Immature natural killer cell (primary cell): ENCODE measurements around the gene FAR2. TPM values are rescaled to one million over a fixed set of nuclear protein-coding genes. Genes with fewer than 3 reads are reported as not detected.

Experiments used
- DNase-seq, 3 donors: peaks; one replicate each; pipeline ENCODE4 v3.0.0; 2022; ENCODE audit warnings: mixed read lengths in 1 of 3
- H3K27ac Mint-ChIP-seq, 6 donors: one replicate each; pipeline ENCODE4 v1.8.0; 2020; ENCODE audit warnings: mixed read lengths in 6 of 6, mild to moderate bottlenecking in 5 of 6, inconsistent platforms in 4 of 6, moderate library complexity in 3 of 6
- H3K27me3 Mint-ChIP-seq, 3 donors: one replicate each; pipeline ENCODE4 v1.8.0; 2020 to 2021; ENCODE audit warnings: low read depth in 3 of 3, mild to moderate bottlenecking in 3 of 3, mixed read lengths in 3 of 3, moderate library complexity in 3 of 3, inconsistent platforms in 1 of 3
- H3K36me3 Mint-ChIP-seq, 3 donors: one replicate each; pipeline ENCODE4 v1.8.0; 2020; ENCODE audit warnings: mixed read lengths in 3 of 3, inconsistent platforms in 2 of 3, mild to moderate bottlenecking in 2 of 3
- H3K4me1 Mint-ChIP-seq, 2 donors: one replicate each; pipeline ENCODE4 v1.8.0; 2020; ENCODE audit warnings: inconsistent platforms in 2 of 2, mild to moderate bottlenecking in 2 of 2, mixed read lengths in 2 of 2, moderate library complexity in 1 of 2
- H3K4me3 Mint-ChIP-seq, 5 donors: one replicate each; pipeline ENCODE4 v1.8.0; 2020; ENCODE audit warnings: mild to moderate bottlenecking in 5 of 5, mixed read lengths in 5 of 5, inconsistent platforms in 3 of 5, moderate library complexity in 3 of 5
- H3K9me3 Mint-ChIP-seq, 6 donors: one replicate each; pipeline ENCODE4 v1.8.0; 2020; ENCODE audit warnings: mild to moderate bottlenecking in 6 of 6, mixed read lengths in 6 of 6, inconsistent platforms in 4 of 6, moderate library complexity in 3 of 6
- polyA plus RNA-seq, 3 donors: library from polyadenylated mRNA; unstranded; fragments of 300-500 nt; fragmentation: Illumina TruSeq; gene quantifications; one replicate each; pipeline ENCODE4 v1.2.3, GENCODE V29; 2021

The FAR2 gene
- polyA plus RNA-seq, 3 donors from 2014 or later: 1.5 to 1.8 TPM; not detected in 1

GRCh38 chr12:29200586-29200985 lies 51.5 kb downstream of the FAR2 start:
- H3K27me3 Mint-ChIP-seq: peaks cover 0 to 6% (median 0%) of the 10 kb centered on the region in 3 donors
- H3K4me3 Mint-ChIP-seq: no peak overlapping the region
- H3K4me1 Mint-ChIP-seq: no peaks in the 10 kb centered on the region
- H3K9me3 Mint-ChIP-seq: peaks cover 0 to 2% (median 0%) of the 10 kb centered on the region in 6 donors
- DNase-seq: no peak
- no peak overlapping the region for H3K27ac Mint-ChIP-seq
- H3K36me3 Mint-ChIP-seq: no peaks in the 10 kb centered on the region

GRCh38 chr12:29201296-29201695 lies 52.2 kb downstream of the FAR2 start:
- peaks cover 0 to 6% (median 0%) of the 10 kb centered on the region in 3 donors for H3K27me3 Mint-ChIP-seq
- H3K4me3 Mint-ChIP-seq: no peak overlapping the region
- H3K4me1 Mint-ChIP-seq: no peaks in the 10 kb centered on the region
- no peaks in the 10 kb centered on the region for H3K36me3 Mint-ChIP-seq
- H3K9me3 Mint-ChIP-seq: peaks cover 0 to 2% (median 0%) of the 10 kb centered on the region in 6 donors
- no peak for DNase-seq
- H3K27ac Mint-ChIP-seq: no peak overlapping the region

DNA sequence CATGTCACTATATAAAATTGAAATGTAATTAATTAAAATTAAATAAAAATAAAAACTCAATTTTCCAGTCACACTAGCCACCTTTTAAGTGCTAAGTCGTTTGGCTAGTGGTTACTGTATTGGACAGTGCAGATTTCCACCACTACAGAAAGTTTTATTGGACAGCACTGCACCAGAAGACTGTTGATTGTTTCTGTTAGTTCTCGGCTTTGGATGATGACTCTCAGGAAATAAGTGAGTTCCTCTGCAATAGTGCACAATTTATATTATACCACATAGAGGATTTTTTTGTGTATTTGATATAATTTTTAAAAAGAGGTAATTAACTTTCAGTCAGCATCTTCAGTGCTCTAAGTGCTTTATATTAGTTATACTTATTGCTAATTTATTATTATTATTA lies 52.7 kb downstream of the FAR2 start:
- Mint-ChIP-seq H3K4me1 (no peaks in the 10 kb centered on the region), H3K27ac (no peak overlapping the region), H3K27me3 (peaks cover 0 to 4% (median under 1%) of the 10 kb centered on the region in 3 donors), H3K36me3 (no peaks in the 10 kb centered on the region), H3K4me3 (no peak overlapping the region), H3K9me3 (peaks cover 0 to 2% (median 0%) of the 10 kb centered on the region in 6 donors)
- DNase-seq: no peak

DNA sequence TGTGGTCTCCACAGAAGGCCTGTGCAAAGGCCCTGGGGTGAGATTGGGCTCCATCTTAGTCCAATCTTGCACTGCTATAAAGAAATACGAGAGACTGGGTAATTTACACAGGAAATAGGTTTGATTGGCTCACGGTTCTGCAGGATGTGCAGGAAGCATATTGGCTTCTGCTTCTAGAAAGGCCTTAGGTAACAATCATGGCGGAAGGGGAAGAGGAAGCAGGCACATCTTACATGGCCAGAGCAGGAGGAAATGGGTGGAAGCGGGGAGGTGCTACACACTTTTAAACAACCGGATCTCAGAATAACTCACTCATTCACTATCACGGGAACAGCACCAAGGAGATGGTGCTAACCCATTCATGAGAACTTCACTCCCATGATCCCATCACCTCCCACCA lies 55.4 kb downstream of the FAR2 start:
- H3K27me3 Mint-ChIP-seq: peaks cover 0 to 4% (median 1%) of the 10 kb centered on the region in 3 donors
- no peak overlapping the region for H3K4me3 Mint-ChIP-seq
- no peaks in the 10 kb centered on the region for H3K36me3 Mint-ChIP-seq
- H3K27ac Mint-ChIP-seq: no peak overlapping the region
- H3K9me3 Mint-ChIP-seq: peaks cover 0 to 2% (median 0%) of the 10 kb centered on the region in 6 donors
- no peak for DNase-seq
- no peaks in the 10 kb centered on the region for H3K4me1 Mint-ChIP-seq

- Mint-ChIP-seq H3K27me3 (peaks cover 0 to 1% (median 0%) of the 10 kb centered on the region in 3 donors), H3K9me3 (no peaks in the 10 kb centered on the region), H3K36me3 (no peaks in the 10 kb centered on the region), H3K4me1 (no peaks in the 10 kb centered on the region), H3K4me3 (no peak overlapping the region), H3K27ac (no peak overlapping the region)
- DNase-seq: no peak
These were observed 58.0 kb downstream of the FAR2 start for GRCh38 chr12:29207120-29207519.

- Mint-ChIP-seq H3K4me1 (no peaks in the 10 kb centered on the region), H3K4me3 (no peak overlapping the region), H3K27ac (no peak overlapping the region), H3K36me3 (no peaks in the 10 kb centered on the region), H3K27me3 (peaks cover 0 to 1% (median 0%) of the 10 kb centered on the region in 3 donors), H3K9me3 (no peaks in the 10 kb centered on the region)
- no peak for DNase-seq
These were observed 59.0 kb downstream of the FAR2 start for GRCh38 chr12:29208060-29208459.

GRCh38 chr12:29208936-29209701 lies 60.0 kb downstream of the FAR2 start:
- H3K27ac Mint-ChIP-seq: no peak overlapping the region
- peaks cover 0 to 2% (median 1%) of the 10 kb centered on the region in 3 donors for H3K27me3 Mint-ChIP-seq
- DNase-seq: no peak
- no peak overlapping the region for H3K4me3 Mint-ChIP-seq
- H3K36me3 Mint-ChIP-seq: no peaks in the 10 kb centered on the region
- no peaks in the 10 kb centered on the region for H3K4me1 Mint-ChIP-seq
- no peaks in the 10 kb centered on the region for H3K9me3 Mint-ChIP-seq

DNA sequence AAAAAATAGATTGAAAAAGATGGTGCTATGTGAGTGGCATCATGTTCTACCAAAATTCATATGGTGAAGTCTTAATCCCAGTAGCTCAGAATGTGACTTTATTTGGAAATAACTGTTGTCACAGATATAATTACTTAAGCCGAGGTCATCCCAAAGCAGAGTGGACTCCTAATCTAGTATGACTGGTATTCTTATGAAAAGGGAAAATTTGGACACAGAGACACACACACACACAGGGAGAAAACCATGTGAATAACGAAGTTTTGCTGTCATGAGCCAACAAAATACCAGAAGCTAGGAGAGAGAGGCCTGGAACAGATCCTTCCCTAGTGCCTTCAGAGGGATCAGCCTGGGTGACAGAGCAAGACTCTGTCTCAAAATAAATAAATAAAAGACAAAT lies 62.6 kb downstream of the FAR2 start:
- no peak overlapping the region for H3K4me3 Mint-ChIP-seq
- no peaks in the 10 kb centered on the region for H3K9me3 Mint-ChIP-seq
- peaks cover 1 to 2% (median 2%) of the 10 kb centered on the region in 3 donors for H3K27me3 Mint-ChIP-seq

DNA sequence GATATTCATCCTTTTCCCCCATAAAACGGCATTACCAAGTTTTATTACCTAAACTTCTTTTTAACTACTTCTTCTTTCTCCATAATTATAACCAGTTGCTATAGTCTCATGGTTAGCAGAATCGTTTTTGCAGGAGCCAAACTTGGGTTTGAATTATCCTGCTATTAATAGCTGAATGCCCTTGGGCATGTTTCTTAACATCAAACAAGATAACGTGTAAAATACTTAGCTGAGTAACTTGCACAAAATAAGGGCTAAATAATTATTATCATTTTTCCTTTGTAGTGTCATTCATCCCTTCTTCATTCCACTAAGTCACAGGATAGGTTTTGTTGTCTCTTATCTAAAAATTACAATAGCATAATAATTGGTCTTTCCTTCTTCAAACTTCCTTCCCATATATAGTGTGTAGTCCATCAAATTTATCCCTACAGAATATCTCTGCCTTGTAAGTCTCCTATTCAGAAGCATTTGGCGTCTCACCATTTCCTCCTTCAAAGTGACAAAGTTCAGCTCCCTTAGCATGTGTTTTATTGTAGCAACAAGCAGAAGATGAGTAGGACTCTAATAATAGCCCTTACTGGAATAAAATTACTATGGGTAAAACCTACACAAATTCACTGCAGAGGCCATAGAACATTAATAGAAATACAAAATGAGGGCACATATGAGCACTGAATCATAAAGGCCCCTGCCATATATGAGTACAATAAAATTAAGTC lies 63.8 kb downstream of the FAR2 start:
- Mint-ChIP-seq H3K27me3 (peaks cover 0 to 2% (median 2%) of the 10 kb centered on the region in 3 donors), H3K36me3 (no peaks in the 10 kb centered on the region), H3K27ac (no peak overlapping the region), H3K9me3 (no peaks in the 10 kb centered on the region), H3K4me1 (no peaks in the 10 kb centered on the region), H3K4me3 (no peak overlapping the region)
- DNase-seq: no peak

More for the DNA sequence above, 62.6 kb downstream of the FAR2 start:
- no peak overlapping the region for H3K27ac Mint-ChIP-seq
- H3K4me1 Mint-ChIP-seq: no peaks in the 10 kb centered on the region
- no peak for DNase-seq
- H3K36me3 Mint-ChIP-seq: no peaks in the 10 kb centered on the region

DNA sequence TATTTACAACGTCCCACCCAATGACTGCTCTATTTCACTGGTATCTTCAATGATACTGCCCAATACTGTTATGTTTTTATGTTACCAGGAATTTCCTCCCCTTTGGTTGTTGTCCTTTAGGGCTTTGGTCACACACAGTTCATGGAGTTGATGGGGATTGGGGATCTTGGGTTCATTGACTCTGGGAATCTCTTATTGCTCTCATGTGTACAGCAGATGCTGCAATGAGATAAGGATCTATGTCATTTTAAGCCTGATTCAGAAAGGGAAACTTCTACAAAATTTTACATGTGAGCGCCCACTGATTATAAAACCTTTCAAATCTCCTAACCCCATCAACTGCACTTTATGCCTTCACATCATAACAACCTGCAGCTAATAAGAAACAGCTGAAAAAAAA lies 67.2 kb downstream of the FAR2 start:
- Mint-ChIP-seq H3K36me3 (no peaks in the 10 kb centered on the region), H3K27me3 (peaks cover 0 to 3% (median 2%) of the 10 kb centered on the region in 3 donors), H3K9me3 (no peaks in the 10 kb centered on the region), H3K27ac (no peak overlapping the region), H3K4me3 (no peak overlapping the region), H3K4me1 (no peaks in the 10 kb centered on the region)
- DNase-seq: no peak

DNA sequence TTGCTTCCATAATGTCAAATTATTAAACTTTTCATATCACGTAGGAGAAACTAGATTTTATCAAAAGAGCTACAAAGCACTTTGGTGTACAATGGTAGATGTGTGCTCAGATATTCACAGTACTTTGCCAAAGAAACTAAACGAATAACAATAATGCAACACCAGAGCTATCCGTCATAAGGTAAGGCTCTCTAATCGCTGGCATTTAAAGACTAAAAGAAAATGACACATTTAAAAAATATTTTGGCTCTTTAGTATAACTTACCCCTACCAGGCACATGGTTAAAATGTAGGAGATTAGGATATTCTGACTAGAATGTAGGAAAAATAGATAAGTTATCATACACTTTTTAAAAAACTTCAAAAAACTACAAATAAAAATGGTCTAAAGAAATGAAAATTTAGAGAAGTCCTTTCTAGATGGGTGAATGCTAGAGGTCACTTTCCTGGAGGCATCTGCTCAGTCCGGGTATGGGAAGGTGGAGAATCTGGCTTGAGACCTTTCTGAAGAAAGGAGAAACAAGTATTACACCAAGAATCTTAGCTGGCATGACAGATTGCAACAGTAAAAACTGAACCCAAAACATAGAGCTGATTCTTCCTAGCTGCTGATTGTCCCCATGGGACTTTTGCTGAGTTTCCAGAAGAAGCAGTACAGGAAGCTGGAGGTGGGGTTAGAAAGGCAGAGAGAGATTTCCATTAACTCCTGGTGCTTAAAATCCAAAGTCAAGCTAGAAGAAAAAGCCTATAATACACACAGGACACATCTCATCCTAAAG lies 67.9 kb downstream of the FAR2 start:
- Mint-ChIP-seq H3K36me3 (no peaks in the 10 kb centered on the region), H3K9me3 (no peaks in the 10 kb centered on the region), H3K27ac (no peak overlapping the region), H3K27me3 (peaks cover 0 to 3% (median 2%) of the 10 kb centered on the region in 3 donors), H3K4me3 (no peak overlapping the region), H3K4me1 (no peaks in the 10 kb centered on the region)
- DNase-seq: no peak

DNA sequence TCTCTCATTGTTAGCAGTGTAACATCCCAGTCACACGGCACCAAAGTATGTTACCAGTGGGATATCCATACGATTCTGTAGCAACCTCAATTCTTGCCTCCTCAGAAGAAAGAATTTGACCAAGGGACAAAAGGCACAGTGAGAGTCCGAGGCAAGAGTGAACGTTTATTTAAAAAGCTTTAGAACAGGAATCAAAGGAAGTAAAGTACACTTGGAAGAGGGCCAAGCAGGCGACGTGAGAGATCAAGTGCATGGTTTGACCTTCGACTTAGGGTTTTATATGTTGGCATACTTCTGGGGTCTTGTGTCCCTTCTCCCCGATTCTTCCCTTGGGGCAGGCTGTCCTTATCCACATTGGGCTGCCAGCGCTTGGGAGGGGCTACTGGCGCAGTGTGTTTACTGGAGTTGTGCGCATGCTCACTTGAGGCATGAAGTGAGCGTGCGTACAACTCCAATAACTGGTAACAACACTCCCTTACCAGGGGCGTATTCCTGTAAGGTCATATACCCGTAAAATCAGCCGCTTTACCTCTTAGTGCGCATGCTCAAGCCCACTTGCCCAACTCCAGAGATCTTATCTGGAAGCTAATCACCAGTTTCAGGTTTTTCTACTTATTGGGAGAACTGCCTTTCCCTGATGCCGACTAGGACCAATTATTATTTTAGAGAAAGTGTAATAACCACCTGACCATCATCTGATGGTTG lies 71.7 kb downstream of the FAR2 start:
- H3K27me3 Mint-ChIP-seq: peaks cover 0 to 1% (median 0%) of the 10 kb centered on the region in 3 donors
- no peaks in the 10 kb centered on the region for H3K36me3 Mint-ChIP-seq
- no peak overlapping the region for H3K27ac Mint-ChIP-seq
- H3K4me3 Mint-ChIP-seq: no peak overlapping the region
- no peaks in the 10 kb centered on the region for H3K4me1 Mint-ChIP-seq
- no peak for DNase-seq
- no peaks in the 10 kb centered on the region for H3K9me3 Mint-ChIP-seq

GRCh38 chr12:29222200-29222599 lies 73.1 kb downstream of the FAR2 start:
- DNase-seq: no peak
- Mint-ChIP-seq H3K27me3 (peaks cover 0 to 1% (median 0%) of the 10 kb centered on the region in 3 donors), H3K27ac (no peak overlapping the region), H3K4me1 (no peaks in the 10 kb centered on the region), H3K4me3 (no peak overlapping the region), H3K9me3 (no peaks in the 10 kb centered on the region), H3K36me3 (no peaks in the 10 kb centered on the region)
